RWPE2 (cell line): ENCODE data around the gene IL32.

ENCODE experiments used
- ATAC-seq: fragments of 200-7000 bp; cut with Tn5 transposase; 3 replicates; pipeline ENCODE4 v1.9.1; 2021; ENCODE audit warnings: low read depth
- DNase-seq: peaks from one replicate; pipeline ENCODE4 v3.0.0-alpha.2; 2020; ENCODE audit warnings: low spot score
- H3K27ac ChIP-seq: fragments of 450-650 bp; 2 replicates; pipeline ENCODE4 v1.5.1; 2017; ENCODE audit warnings: mild to moderate bottlenecking; ENCODE audit not compliant: poor library complexity, severe bottlenecking
- H3K27me3 ChIP-seq: fragments of 250-450 bp; sonication (Bioruptor Pico); 2 replicates; pipeline ENCODE4 v1.5.1; 2021; ENCODE audit warnings: mild to moderate bottlenecking, moderate library complexity; ENCODE audit not compliant: insufficient read depth, poor library complexity, severe bottlenecking
- H3K36me3 ChIP-seq: fragments of 250-450 bp; sonication (Bioruptor Pico); 2 replicates; pipeline ENCODE4 v1.5.1; 2020; ENCODE audit warnings: low read depth, mild to moderate bottlenecking, moderate library complexity
- H3K4me1 ChIP-seq: fragments of 250-450 bp; sonication (Bioruptor Pico); 2 replicates; pipeline ENCODE4 v1.5.1; 2021; ENCODE audit warnings: mild to moderate bottlenecking, moderate library complexity; ENCODE audit not compliant: insufficient read depth, poor library complexity, severe bottlenecking
- H3K4me3 ChIP-seq: fragments of 250-450 bp; sonication (Bioruptor Pico); 2 replicates; pipeline ENCODE4 v1.5.1; 2021; ENCODE audit warnings: mild to moderate bottlenecking, moderate library complexity; ENCODE audit not compliant: severe bottlenecking
- H3K9me3 ChIP-seq: fragments of 250-450 bp; sonication (Bioruptor Pico); 2 replicates; pipeline ENCODE4 v1.5.1; 2021; ENCODE audit warnings: mild to moderate bottlenecking, moderate library complexity; ENCODE audit not compliant: severe bottlenecking
- TF ChIP-seq, protein P1 (sequence below): fragments of 450-650 bp; IDR thresholded peaks from one replicate; pipeline ENCODE4 v1.5.1; 2017; ENCODE audit warnings: mild to moderate bottlenecking, moderate library complexity; ENCODE audit not compliant: poor library complexity, severe bottlenecking

Gene IL32

DNA sequence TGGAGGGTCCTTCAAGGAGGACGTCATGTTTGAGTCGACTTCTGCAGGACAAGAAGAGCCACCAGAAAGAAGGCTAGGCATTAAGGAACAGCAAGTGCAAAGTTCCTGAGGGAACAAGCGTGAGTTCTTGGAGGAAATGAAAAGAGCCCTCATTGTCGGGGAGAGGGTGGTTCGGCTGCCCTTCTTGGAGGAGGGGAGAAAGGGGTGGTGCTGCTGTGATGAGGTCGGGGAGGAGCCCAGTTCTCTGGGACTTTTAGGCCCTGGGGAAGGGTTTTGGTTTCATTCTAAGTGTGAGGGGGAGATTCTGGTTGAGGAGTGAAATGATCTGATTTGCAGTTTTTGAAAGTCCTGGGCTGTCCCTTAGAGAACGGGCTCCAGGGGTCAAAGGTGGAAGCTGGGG, 32.8 kb upstream of the IL32 start:
- H3K9me3 ChIP-seq: no peaks in the 10 kb centered on the region
- H3K4me1 ChIP-seq: peaks cover 3% of the 10 kb centered on the region
- H3K27me3 ChIP-seq: peaks cover 49% of the 10 kb centered on the region
- H3K36me3 ChIP-seq: no peaks in the 10 kb centered on the region
- H3K4me3 ChIP-seq: no peak overlapping the region
- DNase-seq (no peak), ATAC-seq (no peak)
- TF ChIP-seq, protein P1, sequence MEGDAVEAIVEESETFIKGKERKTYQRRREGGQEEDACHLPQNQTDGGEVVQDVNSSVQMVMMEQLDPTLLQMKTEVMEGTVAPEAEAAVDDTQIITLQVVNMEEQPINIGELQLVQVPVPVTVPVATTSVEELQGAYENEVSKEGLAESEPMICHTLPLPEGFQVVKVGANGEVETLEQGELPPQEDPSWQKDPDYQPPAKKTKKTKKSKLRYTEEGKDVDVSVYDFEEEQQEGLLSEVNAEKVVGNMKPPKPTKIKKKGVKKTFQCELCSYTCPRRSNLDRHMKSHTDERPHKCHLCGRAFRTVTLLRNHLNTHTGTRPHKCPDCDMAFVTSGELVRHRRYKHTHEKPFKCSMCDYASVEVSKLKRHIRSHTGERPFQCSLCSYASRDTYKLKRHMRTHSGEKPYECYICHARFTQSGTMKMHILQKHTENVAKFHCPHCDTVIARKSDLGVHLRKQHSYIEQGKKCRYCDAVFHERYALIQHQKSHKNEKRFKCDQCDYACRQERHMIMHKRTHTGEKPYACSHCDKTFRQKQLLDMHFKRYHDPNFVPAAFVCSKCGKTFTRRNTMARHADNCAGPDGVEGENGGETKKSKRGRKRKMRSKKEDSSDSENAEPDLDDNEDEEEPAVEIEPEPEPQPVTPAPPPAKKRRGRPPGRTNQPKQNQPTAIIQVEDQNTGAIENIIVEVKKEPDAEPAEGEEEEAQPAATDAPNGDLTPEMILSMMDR: no peak
- no peak overlapping the region for H3K27ac ChIP-seq

GRCh38 chr16:3035289-3035971, 30.0 kb upstream of the IL32 start:
- TF ChIP-seq, protein P1: no peak

GRCh38 chr16:3035972-3036725, 29.3 kb upstream of the IL32 start:
- Histone ChIP-seq H3K27ac (no peak overlapping the region), H3K4me3 (peak overlapping the region; percentile 24)
- no peak for ATAC-seq

More at GRCh38 chr16:3035289-3035971, 30.0 kb upstream of the IL32 start:
- DNase-seq (no peak), ATAC-seq (no peak)
- no peaks in the 10 kb centered on the region for H3K36me3 ChIP-seq
- H3K27ac ChIP-seq: no peak overlapping the region
- no peaks in the 10 kb centered on the region for H3K9me3 ChIP-seq
- H3K4me1 ChIP-seq: no peaks in the 10 kb centered on the region
- H3K27me3 ChIP-seq: peaks cover 34% of the 10 kb centered on the region
- no peak overlapping the region for H3K4me3 ChIP-seq

GRCh38 chr16:3036726-3037315, 28.6 kb upstream of the IL32 start, which contains the start of gene BICDL2:
Gene BICDL2, minus strand, starts transcription at chr16:3036944. Its CDS starts 1,448 bp downstream, at chr16:3035496.
- no peaks in the 10 kb centered on the region for H3K36me3 ChIP-seq
- DNase-seq: no peak
- no peaks in the 10 kb centered on the region for H3K4me1 ChIP-seq
- TF ChIP-seq, protein P1: no peak
- H3K27ac ChIP-seq: no peak within 1 kb of the TSS
- H3K4me3 ChIP-seq: peak within 1 kb of the TSS; percentile 24
- ATAC-seq: peak; percentile 15; the same call in 1 of the 3 replicates
- no peaks in the 10 kb centered on the region for H3K9me3 ChIP-seq
- peaks cover 33% of the 10 kb centered on the region for H3K27me3 ChIP-seq

More at GRCh38 chr16:3035972-3036725, 29.3 kb upstream of the IL32 start:
- TF ChIP-seq, protein P1: no peak
- Histone ChIP-seq H3K27me3 (peaks cover 34% of the 10 kb centered on the region), H3K4me1 (no peaks in the 10 kb centered on the region), H3K36me3 (no peaks in the 10 kb centered on the region), H3K9me3 (no peaks in the 10 kb centered on the region)
- DNase-seq: no peak
